22Rv1 (cell line): ENCODE measurements around the gene TIGIT.

Source experiments
- H3K27ac ChIP-seq: fragments of 450-650 bp; 2 replicates; pipeline ENCODE4 v1.5.1; 2017
- CTCF ChIP-seq: fragments of 450-650 bp; IDR thresholded peaks from 2 replicates; pipeline ENCODE4 v1.5.1; 2017; ENCODE audit warnings: mild to moderate bottlenecking
- ZFX ChIP-seq: fragments of 450-650 bp; IDR thresholded peaks from 2 replicates; pipeline ENCODE4 v1.6.1; 2017; ENCODE audit warnings: antibody characterized with exemption, borderline replicate concordance

TIGIT gene

GRCh38 chr3:114293838-114294535, at the start of gene TIGIT:
TSS of gene TIGIT (plus strand) at chr3:114294028. CDS start at chr3:114294062, 34 bp downstream.
- TF ChIP-seq ZFX = no peak
- no peak for TF ChIP-seq CTCF
- H3K27ac ChIP-seq = no peak within 1 kb of the TSS

GRCh38 chr3:114252954-114253353, 40.9 kb upstream of the TIGIT start:
- TF ChIP-seq ZFX (no peak), CTCF (no peak)
- H3K27ac ChIP-seq = no peak overlapping the region

GRCh38 chr3:114253505-114253904, 40.3 kb upstream of the TIGIT start:
- no peak for TF ChIP-seq ZFX
- TF ChIP-seq CTCF = no peak
- H3K27ac ChIP-seq = no peak overlapping the region

GRCh38 chr3:114259566-114259965, 34.3 kb upstream of the TIGIT start:
- H3K27ac ChIP-seq = no peak overlapping the region
- no peak for TF ChIP-seq CTCF
- TF ChIP-seq ZFX = no peak

GRCh38 chr3:114260152-114260551, 33.7 kb upstream of the TIGIT start:
- no peak for TF ChIP-seq CTCF
- TF ChIP-seq ZFX = no peak

GRCh38 chr3:114270019-114270418, 23.8 kb upstream of the TIGIT start:
- TF ChIP-seq ZFX = no peak
- TF ChIP-seq CTCF = no peak

More at GRCh38 chr3:114260152-114260551, 33.7 kb upstream of the TIGIT start:
- H3K27ac ChIP-seq = no peak overlapping the region

GRCh38 chr3:114272271-114272670, 21.6 kb upstream of the TIGIT start:
- TF ChIP-seq CTCF = no peak
- no peak for TF ChIP-seq ZFX
- no peak overlapping the region for H3K27ac ChIP-seq

More at GRCh38 chr3:114270019-114270418, 23.8 kb upstream of the TIGIT start:
- no peak overlapping the region for H3K27ac ChIP-seq
